MM.1S (cell line): Measurements from ENCODE around the gene CDH5.

Experiments
- DNase-seq: peaks from one replicate; pipeline ENCODE4 v3.0.0-alpha.2; 2015
- H2AFZ ChIP-seq: fragments of 300-600 bp; sonication (generic); 2 replicates; pipeline ENCODE4 v1.6.0; 2016; ENCODE audit warnings: antibody characterized with exemption, low read length
- H3F3A ChIP-seq: fragments of 300-600 bp; sonication (generic); 2 replicates; pipeline ENCODE4 v1.6.1; 2016; ENCODE audit warnings: mild to moderate bottlenecking, antibody characterized with exemption, low read length, moderate library complexity, mixed read lengths; ENCODE audit not compliant: insufficient read depth
- H3K27ac ChIP-seq: fragments of 300-600 bp; sonication (generic); 2 replicates; pipeline ENCODE4 v1.5.1; 2016; ENCODE audit warnings: mild to moderate bottlenecking, low read length
- H3K27me3 ChIP-seq: fragments of 300-600 bp; sonication (generic); replicated peaks from 2 replicates; pipeline ENCODE4 v1.6.0; 2016; ENCODE audit warnings: low read length; ENCODE audit not compliant: insufficient read depth
- H3K36me3 ChIP-seq: fragments of 300-600 bp; sonication (generic); replicated peaks from 2 replicates; pipeline ENCODE4 v1.6.1; 2016; ENCODE audit warnings: mild to moderate bottlenecking, low read length, mixed read lengths; ENCODE audit not compliant: insufficient read depth
- H3K4me1 ChIP-seq: fragments of 300-600 bp; sonication (generic); 2 replicates; pipeline ENCODE4 v1.6.1; 2016; ENCODE audit warnings: low read length, mixed read lengths
- H3K4me2 ChIP-seq: fragments of 300-600 bp; sonication (generic); 2 replicates; pipeline ENCODE4 v1.6.0; 2016; ENCODE audit warnings: low read depth, low read length
- H3K4me3 ChIP-seq: fragments of 300-600 bp; sonication (generic); 2 replicates; pipeline ENCODE4 v1.5.1; 2016; ENCODE audit warnings: low read length, mixed read lengths
- H3K79me2 ChIP-seq: fragments of 300-600 bp; sonication (generic); 2 replicates; pipeline ENCODE4 v1.6.1; 2016; ENCODE audit warnings: mixed run types, low read length, mixed read lengths
- H3K9ac ChIP-seq: fragments of 300-600 bp; sonication (generic); 2 replicates; pipeline ENCODE4 v1.6.1; 2016; ENCODE audit warnings: low read length, mixed read lengths
- H3K9me2 ChIP-seq: fragments of 300-600 bp; sonication (generic); replicated peaks from 2 replicates; pipeline ENCODE4 v1.6.1; 2016; ENCODE audit warnings: mild to moderate bottlenecking, low read length, mixed read lengths; ENCODE audit not compliant: insufficient read depth
- H3K9me3 ChIP-seq: fragments of 300-600 bp; sonication (generic); replicated peaks from 2 replicates; pipeline ENCODE4 v1.6.1; 2016; ENCODE audit warnings: mild to moderate bottlenecking, low read length, mixed read lengths; ENCODE audit not compliant: insufficient read depth
- H4K20me1 ChIP-seq: fragments of 300-600 bp; sonication (generic); 2 replicates; pipeline ENCODE4 v1.6.1; 2016; ENCODE audit warnings: mild to moderate bottlenecking, low read length, moderate library complexity, mixed read lengths; ENCODE audit not compliant: insufficient read depth
- CTCF ChIP-seq: fragments of 300-600 bp; sonication (generic); IDR thresholded peaks from 2 replicates; pipeline ENCODE4 v1.5.1; 2016; ENCODE audit warnings: antibody characterized with exemption, low read length, mixed read lengths
- EZH2 ChIP-seq: fragments of 300-600 bp; sonication (generic); optimal IDR thresholded peaks from 2 replicates; pipeline ENCODE3; 2017; ENCODE audit warnings: low read depth, mild to moderate bottlenecking, antibody characterized with exemption, low read length, mixed read lengths
- EZH2phosphoT487 ChIP-seq: fragments of 300-600 bp; sonication (generic); IDR thresholded peaks from 2 replicates; pipeline ENCODE4 v1.6.1; 2018; ENCODE audit warnings: antibody characterized with exemption, low read length

The CDH5 gene

GRCh38 chr16:66359012-66359411 is 7.5 kb upstream of the CDH5 start:
- Histone ChIP-seq H2AFZ (no peak overlapping the region), H3K4me2 (no peak overlapping the region), H4K20me1 (no peaks in the 10 kb centered on the region), H3K36me3 (no peaks in the 10 kb centered on the region), H3K27ac (no peak overlapping the region), H3K9ac (no peak overlapping the region), H3K4me1 (0 out of 2 replicates have a peak, but pooled peaks cover 9% of the 10 kb centered on the region), H3K9me3 (no peaks in the 10 kb centered on the region), H3K79me2 (no peaks in the 10 kb centered on the region), H3K4me3 (no peak overlapping the region), H3F3A (no peaks in the 10 kb centered on the region), H3K27me3 (peaks cover 51% of the 10 kb centered on the region), H3K9me2 (no peaks in the 10 kb centered on the region)
- DNase-seq: no peak
- TF ChIP-seq EZH2 (no peak), CTCF (no peak), EZH2phosphoT487 (no peak)

GRCh38 chr16:66359811-66360608 is 6.5 kb upstream of the CDH5 start:
- peaks cover 55% of the 10 kb centered on the region for H3K27me3 ChIP-seq
- no peak for DNase-seq
- H3K4me1 ChIP-seq: 0 out of 2 replicates have a peak, but pooled peaks cover 9% of the 10 kb centered on the region
- H3K79me2 ChIP-seq: no peaks in the 10 kb centered on the region
- no peak overlapping the region for H3K27ac ChIP-seq
- H3K9me3 ChIP-seq: no peaks in the 10 kb centered on the region
- no peak overlapping the region for H2AFZ ChIP-seq
- H3K4me2 ChIP-seq: no peak overlapping the region
- no peaks in the 10 kb centered on the region for H3F3A ChIP-seq
- no peak overlapping the region for H3K4me3 ChIP-seq
- no peaks in the 10 kb centered on the region for H4K20me1 ChIP-seq
- TF ChIP-seq EZH2phosphoT487 (no peak), EZH2 (no peak), CTCF (no peak)
- H3K9ac ChIP-seq: no peak overlapping the region
- no peaks in the 10 kb centered on the region for H3K36me3 ChIP-seq
- no peaks in the 10 kb centered on the region for H3K9me2 ChIP-seq

GRCh38 chr16:66360624-66361324 is 5.7 kb upstream of the CDH5 start:
- Histone ChIP-seq H4K20me1 (no peaks in the 10 kb centered on the region), H3K27ac (no peak overlapping the region), H3K9me3 (no peaks in the 10 kb centered on the region), H3K27me3 (peaks cover 55% of the 10 kb centered on the region), H3K4me1 (0 out of 2 replicates have a peak, but pooled peaks cover 9% of the 10 kb centered on the region), H2AFZ (no peak overlapping the region), H3K79me2 (no peaks in the 10 kb centered on the region), H3K4me3 (no peak overlapping the region), H3K9ac (no peak overlapping the region), H3F3A (no peaks in the 10 kb centered on the region), H3K9me2 (no peaks in the 10 kb centered on the region), H3K36me3 (no peaks in the 10 kb centered on the region), H3K4me2 (no peak overlapping the region)
- DNase-seq: peak; percentile 16
- TF ChIP-seq EZH2 (no peak), CTCF (no peak), EZH2phosphoT487 (no peak)
